GM21526 (cell line): ENCODE results near the gene TEAD1.

Experiments used
- ATAC-seq: cut with Tn5 transposase; IDR thresholded peaks from one replicate; pipeline ENCODE4 v1.9.1; 2021; ENCODE audit warnings: moderate library complexity; ENCODE audit not compliant: unreplicated experiment, low FRiP score

TEAD1 gene

DNA sequence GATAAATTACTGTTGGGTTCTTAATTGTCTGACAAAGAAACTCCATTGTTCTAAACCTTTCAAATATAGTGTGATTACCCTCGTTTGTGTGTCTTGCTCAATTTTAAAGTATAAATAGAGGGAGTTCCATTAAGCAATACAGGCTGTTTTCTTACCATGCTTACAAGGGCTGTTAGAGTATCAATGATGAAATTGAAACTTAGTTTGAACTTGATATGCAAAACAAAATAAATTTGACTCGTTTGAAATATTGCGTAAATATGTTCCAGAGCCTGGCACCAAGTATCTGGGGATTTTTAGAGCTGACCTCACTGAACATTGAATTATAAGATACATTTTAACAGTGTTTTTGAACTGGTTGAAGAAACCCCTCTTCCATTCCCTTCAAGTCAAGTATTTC is 31.7 kb downstream of the TEAD1 start:
- ATAC-seq, result no peak

DNA sequence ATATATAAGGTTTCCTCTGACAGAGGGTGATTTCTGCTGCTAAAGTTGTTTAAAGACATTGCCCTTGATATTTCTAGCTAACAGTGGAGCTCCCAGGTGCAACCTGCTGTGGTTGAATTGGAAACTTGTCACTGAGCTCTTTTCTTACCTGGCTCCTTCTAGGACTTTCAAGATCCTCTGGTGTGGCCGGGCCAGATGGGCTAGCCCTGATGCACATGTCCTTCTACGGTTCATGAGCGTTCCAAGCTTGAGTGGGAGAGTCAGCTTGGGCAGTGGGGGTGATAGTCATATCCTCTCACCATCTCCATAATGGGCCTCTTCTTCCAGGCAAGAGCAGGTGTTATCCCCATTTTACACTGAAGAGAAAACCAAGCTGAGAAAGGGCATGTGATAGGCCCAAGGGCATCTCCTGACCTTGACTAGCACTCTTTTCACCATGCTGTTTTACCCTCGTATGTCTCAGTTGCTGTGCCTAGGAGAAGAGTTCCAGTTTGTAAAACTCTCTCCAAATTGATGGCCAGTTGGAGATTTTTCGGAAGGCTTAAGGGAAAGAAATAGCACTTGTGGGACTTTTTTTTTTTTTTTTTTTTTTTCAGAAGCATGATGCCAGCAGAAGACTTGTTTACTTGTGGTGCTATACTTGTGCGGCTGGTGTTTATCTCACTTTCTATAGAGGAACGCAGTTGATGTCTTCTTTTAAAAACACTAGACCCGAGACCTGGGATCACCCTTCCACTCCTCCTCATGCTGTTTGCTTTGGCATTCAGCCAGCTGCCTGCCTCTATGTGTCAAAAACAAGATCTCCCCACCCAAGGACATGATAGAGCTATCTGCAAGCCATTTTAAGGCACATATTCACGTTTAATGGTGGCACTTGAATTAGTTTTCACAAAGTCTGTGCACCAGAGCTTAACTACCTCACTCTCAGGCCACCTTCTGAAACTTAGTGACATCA is 32.6 kb downstream of the TEAD1 start:
- ATAC-seq, result no peak

DNA sequence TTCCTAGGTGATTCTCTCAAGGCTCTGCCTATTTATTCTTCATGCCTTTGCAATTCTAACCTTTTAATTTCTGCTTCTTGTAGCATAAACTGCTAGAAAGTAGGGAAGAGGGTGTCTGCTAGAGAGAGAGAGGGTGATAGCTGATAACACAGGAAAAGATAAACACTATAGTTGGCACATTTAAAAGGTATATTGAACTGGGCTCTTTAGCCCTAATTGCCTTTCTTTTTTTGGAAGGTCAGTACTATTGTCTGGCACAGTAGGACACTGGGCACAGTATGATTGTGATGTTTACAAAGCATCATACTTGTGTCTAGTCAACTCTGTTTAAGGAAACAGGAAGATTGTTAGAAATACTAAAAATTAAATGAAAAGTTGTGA is 33.3 kb downstream of the TEAD1 start:
- ATAC-seq, result no peak

DNA sequence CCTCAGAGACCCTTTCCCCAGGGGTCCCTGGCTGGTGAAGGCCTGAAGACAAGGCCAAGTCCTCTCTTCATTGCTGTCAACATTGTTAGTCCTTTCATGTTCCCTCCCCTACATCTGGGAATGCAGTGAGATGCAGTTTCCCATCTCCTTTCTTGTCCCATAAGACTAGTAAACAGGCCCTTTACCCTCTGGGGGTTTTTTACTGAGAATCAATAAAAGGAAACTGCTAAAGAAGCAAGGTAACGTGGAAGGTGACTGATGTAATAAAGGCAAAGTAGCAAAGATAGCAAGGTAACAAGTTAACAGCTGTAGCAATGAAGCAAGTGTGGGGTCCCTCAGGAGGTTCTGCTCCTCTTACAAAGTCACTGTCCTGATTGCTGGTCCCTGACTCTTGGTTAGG is 37.3 kb downstream of the TEAD1 start:
- ATAC-seq, result no peak

DNA sequence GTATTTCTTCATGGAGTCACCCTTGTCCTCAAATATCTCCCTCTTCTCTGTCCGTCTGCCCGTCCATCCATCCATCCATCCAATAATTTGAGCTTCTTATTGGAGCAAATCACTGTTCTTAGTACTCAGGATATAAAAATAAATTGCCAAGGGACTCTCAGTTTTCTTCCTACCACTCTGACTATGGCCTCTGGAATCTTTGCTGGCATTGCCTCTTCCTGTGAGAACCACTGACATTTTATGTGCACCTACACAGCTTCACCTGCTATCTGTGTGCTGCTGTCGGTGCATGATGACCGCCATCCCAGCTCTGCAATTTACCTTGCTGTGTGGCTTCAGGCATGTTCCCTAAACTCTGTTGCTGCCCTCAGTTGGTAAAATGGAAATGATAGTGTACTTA is 37.9 kb downstream of the TEAD1 start:
- no peak for ATAC-seq

DNA sequence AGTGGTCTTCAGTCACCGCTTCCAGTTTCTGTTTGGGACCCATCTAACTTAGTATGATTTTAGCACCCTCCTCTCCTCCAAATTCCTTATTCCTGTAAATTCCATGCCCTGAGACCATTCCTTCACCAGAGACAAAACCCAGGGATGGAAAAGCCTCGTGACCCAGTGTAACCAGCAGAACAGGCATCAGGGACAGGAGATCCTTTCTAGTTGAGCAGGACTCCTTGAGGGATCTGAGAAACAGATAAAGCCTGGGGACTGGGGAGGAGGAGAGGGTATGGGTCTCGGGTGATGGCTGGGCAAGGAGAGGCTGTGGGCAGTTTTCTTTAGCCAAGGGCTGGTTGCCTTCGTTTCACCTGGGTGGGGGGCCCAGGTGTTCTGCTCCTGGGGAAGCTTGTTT is 40.9 kb downstream of the TEAD1 start:
- no peak for ATAC-seq

DNA sequence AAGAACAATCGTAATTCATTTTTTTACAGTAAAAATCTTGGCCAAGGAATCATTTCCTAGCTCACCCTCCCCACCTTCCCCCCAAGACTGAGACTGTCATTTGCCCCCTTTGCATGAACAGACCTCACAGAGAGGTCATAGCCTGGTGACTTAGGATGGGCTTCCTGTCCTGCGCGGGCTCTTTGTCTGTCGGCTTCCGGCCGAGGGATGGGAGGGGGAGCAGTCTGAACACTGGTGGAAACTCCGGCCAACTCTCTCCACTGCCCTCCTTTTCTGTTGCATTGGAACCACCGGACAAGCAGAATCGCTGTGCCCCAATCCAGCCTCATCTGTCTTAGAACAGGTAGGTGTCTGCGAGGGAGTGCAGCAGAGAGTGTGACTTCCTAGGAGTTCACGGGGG is 41.7 kb downstream of the TEAD1 start:
- no peak for ATAC-seq

DNA sequence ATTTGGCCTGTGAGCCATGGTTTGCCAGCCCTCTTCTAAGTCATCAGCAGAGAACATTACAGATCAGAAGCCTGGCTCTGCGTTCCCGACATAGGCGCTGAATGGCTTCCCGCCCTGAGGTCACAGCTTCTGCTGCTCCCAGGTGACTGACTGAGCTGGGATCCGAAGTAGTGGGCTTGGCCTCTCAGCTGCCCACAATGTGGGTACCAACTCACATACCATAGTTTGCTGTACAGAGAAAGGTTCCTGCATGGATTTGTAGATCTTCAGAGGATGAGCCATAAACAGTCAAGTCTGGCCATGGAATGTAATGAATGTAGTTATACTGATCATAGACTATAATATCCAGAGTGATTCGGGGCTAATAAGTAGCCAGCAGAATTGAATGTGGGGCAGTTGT is 42.6 kb downstream of the TEAD1 start:
- ATAC-seq, result no peak

DNA sequence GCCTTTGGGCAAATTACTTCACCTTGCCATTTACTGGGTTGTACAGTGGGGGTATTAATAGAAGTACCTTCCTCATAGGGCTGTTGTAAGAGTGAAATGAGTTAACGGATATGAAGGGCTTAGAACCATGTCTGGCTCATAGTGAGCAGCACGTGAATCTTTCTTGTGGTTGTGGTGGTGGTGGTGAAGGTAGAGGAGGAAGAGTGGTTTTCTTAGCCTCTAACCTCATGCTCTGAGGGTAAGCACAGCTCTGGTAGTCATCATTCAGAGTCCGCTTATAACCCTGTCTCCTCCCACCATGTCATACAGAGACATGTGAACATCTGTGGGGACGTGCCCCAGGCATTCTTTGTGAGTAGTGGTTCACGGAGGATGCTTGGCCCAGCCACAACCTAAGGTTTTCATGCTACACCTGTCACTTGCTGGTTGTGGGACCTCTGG is 43.6 kb downstream of the TEAD1 start:
- peak; percentile 98 for ATAC-seq

DNA sequence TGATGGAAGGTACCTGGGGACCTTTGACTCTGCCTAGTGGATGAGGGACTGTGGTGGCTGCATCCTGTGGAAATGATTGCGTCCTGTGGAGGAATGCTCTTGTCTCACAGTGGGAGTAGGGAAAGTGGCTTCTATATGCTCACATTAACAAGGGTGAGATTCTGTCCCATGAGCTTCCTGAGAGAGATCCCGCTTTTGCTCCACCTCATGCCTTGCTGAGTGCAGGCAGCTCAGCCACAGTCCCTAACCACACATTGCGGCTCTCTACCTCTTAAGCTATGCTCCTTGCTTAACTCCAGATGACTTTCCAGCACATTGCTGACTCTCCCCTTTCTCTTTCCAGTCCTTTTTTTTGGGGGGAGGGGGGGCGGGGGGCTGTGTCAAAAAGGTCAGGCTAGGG is 45.0 kb downstream of the TEAD1 start:
- ATAC-seq, result no peak

DNA sequence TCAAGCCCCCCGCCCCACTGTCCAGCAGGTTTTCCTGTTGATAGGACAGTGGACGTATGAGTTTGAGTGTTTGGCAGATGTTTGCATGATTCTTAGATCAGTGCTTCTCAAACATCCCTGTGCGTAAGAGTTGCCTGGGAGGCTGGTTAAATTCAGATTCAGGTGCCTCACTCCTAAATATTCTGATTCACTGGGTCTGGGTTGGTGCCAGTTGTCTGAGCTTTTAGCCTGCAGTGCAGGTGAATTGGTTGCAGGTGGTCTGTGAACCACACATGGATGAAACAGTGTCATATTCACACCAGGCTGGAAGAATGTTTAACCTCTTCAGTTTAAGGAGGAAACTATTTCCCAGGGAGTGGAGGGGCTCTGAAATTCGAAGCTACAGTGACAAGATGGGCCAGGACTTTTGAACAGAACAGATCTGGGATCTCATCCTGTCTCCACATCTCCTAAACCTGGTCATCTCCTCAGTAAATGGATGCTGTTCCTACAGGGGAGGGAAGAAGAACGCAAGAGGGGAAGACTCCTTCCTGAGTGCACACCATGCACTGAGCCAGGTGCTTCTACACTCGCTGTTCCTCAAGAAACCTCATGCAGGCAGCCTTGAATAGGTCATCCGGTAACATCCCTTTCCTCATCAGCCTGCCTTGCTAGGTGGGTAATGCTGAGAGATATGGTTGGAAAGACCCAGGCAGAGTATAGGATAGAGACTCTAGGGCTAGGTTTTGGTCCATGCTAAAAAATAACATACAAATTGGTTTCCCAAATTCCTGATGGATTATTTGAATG is 47.8 kb downstream of the TEAD1 start:
- ATAC-seq, result no peak

DNA sequence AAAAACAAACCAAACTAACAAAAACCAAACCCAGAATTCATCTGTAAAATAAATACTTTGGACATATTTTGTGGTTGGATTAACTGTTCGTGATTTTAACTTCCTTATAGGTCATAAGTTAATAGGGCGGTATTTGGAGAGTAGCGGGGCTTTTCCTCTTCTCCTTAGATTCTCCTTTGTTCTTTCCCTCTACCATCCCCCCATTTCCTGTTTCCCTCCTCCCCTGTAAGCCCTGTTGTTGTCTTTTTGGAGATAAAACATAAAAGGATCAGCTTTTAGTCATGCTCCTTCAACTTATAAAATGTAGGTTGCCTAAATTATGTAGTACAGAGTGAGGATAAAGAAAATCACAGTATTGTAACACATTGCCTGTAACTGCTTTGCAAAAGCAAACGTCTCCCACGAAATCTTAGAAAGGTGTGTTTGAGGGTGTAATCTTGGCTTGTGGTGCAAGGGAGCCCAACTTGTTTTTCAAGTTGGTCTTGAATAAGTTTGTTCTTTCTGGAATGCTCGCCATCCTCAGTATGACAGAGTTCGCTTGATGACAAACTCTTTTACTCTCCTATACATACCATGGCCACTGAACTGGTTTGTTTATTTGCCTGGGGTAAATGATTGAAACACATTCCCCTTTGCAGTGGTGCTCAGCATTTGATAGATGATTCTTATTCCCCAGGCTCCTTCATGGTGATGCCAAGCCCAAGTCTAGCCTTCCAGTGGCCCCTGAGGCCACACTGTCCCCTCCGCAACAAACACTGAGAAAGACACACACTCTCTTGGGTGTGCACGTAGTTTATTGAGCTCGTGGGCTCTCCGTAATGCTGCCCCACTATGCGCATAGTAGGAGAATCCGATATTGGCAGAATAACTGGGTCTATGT is 49.4 kb downstream of the TEAD1 start:
- no peak for ATAC-seq

DNA sequence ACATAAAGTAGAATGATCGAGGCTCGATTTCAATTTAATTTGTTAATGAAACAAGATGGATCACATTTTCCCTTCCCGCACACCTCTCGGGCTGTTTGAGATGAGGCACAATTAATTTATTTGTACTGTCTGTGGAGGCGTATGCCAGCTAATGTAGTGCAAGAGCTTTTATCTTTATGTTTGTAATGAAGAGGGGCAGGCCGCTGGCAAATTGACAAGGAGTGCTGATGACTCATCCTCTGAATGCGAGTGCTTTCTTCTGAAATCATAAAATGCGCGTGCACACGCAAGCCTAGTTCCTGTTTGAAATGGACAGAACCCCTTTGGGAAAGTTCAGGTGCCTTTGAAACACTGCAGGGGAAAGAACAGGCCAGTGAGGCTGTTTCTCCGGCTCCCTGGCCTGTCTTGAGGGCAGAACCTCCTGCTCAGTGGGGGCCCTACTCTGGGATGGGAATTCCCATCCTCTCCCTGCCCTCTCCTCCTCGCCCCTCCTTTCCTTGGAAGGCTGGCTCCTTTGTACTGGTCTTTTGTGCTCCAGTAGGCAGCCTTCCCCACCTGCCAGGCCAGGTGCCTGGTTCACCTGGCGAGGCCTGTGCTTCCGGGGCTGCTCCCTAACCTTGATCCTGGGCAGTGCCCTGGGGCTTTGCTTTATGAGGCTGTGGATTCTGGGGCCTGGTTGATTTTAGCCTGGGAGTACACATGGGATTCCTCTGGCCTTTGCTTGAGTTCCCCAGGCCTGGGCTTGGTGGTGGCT is 50.3 kb downstream of the TEAD1 start:
- no peak for ATAC-seq

DNA sequence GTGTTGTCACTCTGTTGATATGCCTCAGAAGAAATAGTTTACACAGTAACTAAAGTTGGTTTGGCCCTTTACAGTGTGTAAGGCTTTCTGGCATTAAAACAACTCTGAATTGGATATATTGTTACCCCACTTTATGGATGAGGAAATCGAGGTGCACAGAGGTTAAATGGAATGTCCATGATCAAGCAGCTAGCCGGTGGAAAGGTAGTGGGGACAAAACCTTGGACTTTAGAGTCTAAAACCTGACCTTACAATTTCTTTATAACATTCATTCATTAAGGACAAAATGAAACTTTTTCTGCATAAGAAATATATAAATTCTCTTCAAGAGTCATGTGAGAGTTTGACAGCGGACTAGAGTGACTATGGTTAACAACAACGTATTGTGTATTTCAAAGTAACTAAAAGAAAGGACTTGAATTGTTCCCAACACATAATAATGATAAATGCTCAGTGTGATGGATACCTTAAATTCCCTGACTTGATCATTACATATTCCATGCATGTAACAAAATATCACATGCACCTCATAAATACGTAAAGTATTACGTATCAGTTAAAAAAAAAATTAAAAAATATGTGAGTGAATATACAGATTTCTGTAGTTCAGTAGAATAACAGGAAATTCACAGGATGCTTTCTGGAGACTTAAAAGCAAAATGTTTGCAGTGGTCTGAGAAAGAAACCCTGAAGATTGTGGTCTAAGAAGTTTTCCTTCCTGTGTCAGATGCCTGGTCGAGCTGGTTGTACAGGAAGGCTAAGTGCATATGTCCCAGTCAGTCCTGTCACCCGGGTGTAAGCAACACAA is 51.0 kb downstream of the TEAD1 start:
- no peak for ATAC-seq

DNA sequence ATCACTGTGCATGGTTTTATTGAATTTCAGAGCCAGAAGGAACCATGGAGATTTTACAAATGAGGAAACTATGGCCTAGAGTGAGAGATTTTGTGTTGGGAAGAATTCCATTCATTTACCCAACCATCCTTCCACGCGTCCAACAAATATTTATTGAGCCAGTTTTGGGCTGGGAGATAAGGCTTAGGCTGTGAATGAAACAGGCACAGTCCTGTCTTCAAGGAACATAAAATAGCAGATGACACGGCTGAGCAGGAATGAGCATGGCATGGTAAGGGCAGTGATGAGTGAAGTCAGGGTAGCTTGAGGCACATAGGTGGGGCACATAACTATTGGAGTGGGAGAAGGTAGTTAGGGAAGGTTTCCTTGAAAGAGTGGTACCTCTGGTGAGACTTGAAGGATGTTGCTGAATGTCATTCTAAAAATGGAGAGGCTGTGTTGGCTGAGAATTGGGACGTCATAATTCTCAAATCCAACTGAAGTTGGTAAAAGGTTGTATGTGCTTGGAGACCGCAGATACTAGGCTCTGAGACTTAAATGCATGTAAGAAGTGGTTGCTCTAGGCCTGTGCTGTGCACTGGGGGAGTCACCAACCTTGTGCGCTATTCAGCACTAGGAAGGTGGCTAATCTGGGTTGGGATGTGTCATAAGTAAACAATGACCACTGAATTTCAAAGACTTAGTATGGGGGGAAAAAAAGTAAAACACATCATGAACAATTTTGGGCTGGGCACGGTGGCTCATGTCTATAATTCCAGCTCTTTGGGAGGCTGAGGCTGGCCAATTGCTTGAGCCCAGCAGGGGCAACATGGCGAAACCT is 51.9 kb downstream of the TEAD1 start:
- ATAC-seq, result no peak

DNA sequence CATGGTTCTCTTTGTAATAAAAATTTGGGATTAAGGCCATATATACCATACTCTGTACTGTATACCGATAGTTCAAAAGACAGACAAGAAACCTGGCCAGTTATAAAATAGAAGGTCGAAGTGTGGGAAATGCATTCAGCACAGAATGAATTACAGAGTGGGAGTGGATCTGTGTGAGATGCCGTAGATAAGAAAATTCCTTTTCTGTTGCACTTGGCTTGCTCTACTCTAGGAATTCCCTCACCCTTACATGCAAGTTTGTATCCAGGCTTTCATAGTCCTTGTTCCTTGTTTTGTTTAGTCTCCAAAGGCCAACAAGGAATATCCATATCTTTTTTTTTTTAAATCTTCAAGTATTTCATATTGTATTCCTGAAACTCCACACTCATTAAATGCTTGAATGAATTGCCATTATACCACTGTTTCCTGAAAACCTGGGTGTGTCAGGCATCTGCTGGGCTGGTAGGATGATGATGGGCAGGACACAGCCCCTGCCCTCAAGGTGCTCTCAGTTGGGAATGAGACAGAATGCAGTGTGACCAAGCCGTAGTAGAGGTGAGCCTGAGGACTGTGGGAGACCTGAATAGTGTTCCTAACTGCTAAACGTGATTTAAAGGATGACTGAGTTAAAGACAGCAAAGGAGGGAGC is 53.5 kb downstream of the TEAD1 start:
- ATAC-seq, result no peak

DNA sequence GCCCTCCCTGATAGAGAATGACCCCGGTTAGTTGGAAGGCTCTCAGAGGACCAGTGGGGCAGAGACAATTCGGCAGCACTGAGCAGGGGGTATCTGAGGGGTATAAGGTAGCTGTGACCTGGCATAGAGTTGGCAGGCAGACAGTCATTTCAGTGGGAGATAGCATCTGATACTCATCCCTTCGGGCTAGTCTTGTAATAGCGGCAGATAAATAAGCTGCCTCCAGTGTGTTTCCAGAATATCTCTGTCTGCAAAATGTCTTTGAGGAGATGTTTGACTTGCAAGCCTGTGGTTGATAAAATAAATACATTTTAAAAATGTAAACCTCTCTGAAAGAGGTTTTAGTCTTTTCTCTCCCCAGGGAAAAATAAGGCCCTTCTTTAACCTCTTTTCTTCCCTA is 54.2 kb downstream of the TEAD1 start:
- no peak for ATAC-seq

DNA sequence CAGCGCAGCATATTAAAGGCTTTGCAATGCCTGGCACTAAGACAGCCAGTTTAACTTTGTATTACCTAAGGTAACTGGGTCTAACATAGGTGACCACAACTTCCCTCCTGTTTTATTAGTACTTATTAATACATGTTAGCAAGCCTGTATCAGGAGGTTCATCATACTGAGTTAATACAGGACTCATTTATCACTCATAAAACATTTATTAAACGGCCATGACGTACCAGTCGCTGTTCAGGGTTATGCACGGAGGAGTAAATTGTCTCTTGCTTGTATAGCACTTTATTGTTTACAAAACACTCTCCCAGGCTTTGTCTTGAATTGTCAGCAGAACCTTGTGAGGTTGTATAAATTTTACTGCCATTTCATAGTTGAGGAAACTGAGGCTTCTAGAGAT is 55.7 kb downstream of the TEAD1 start:
- ATAC-seq, result no peak
